ENCODE results near the gene MED13L.

The MED13L gene

DNA sequence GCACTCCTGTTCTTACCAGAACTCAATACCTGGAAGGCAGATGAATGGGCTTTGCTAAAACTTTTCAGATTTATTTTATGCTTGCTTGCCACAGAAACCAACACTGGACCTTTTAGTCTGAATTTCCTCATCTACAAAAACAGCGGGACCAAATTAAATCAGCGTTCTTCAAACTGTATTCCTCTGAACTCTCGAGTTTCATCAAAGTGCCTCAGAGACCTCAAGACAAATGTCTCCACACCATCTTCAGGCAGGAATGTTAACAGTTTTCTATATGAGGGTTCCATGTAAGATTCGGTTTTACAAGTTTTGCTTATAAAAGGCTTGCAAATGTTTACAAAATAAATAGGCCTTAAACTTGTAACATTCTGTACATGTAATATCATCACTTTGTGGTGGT, 74.6 kb downstream of the MED13L start:
- TF ChIP-seq ZNF8 (CRISPR knock-in tag; IDR thresholded peaks at IDR 0.05): no peak
- TF ChIP-seq ZC3H10 (CRISPR knock-in tag; IDR thresholded peaks at IDR 0.05): no peak
- TF ChIP-seq, protein P1, sequence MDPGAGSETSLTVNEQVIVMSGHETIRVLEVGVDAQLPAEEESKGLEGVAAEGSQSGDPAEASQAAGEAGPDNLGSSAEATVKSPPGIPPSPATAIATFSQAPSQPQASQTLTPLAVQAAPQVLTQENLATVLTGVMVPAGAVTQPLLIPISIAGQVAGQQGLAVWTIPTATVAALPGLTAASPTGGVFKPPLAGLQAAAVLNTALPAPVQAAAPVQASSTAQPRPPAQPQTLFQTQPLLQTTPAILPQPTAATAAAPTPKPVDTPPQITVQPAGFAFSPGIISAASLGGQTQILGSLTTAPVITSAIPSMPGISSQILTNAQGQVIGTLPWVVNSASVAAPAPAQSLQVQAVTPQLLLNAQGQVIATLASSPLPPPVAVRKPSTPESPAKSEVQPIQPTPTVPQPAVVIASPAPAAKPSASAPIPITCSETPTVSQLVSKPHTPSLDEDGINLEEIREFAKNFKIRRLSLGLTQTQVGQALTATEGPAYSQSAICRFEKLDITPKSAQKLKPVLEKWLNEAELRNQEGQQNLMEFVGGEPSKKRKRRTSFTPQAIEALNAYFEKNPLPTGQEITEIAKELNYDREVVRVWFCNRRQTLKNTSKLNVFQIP (CRISPR knock-in tag; IDR thresholded peaks at IDR 0.05; ENCODE audit: borderline replicate concordance, low read depth): no peak
- TF ChIP-seq, protein P2, sequence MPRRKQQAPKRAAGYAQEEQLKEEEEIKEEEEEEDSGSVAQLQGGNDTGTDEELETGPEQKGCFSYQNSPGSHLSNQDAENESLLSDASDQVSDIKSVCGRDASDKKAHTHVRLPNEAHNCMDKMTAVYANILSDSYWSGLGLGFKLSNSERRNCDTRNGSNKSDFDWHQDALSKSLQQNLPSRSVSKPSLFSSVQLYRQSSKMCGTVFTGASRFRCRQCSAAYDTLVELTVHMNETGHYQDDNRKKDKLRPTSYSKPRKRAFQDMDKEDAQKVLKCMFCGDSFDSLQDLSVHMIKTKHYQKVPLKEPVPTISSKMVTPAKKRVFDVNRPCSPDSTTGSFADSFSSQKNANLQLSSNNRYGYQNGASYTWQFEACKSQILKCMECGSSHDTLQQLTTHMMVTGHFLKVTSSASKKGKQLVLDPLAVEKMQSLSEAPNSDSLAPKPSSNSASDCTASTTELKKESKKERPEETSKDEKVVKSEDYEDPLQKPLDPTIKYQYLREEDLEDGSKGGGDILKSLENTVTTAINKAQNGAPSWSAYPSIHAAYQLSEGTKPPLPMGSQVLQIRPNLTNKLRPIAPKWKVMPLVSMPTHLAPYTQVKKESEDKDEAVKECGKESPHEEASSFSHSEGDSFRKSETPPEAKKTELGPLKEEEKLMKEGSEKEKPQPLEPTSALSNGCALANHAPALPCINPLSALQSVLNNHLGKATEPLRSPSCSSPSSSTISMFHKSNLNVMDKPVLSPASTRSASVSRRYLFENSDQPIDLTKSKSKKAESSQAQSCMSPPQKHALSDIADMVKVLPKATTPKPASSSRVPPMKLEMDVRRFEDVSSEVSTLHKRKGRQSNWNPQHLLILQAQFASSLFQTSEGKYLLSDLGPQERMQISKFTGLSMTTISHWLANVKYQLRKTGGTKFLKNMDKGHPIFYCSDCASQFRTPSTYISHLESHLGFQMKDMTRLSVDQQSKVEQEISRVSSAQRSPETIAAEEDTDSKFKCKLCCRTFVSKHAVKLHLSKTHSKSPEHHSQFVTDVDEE (CRISPR knock-in tag; IDR thresholded peaks at IDR 0.05): no peak
- TF ChIP-seq ESRRG (CRISPR knock-in tag; IDR thresholded peaks at IDR 0.05): no peak
- TF ChIP-seq ZFP30 (CRISPR knock-in tag; IDR thresholded peaks at IDR 0.05): no peak
- no peak for TF ChIP-seq ZFP3 (CRISPR knock-in tag; IDR thresholded peaks at IDR 0.05)
- ATAC-seq: peak; percentile 58

DNA sequence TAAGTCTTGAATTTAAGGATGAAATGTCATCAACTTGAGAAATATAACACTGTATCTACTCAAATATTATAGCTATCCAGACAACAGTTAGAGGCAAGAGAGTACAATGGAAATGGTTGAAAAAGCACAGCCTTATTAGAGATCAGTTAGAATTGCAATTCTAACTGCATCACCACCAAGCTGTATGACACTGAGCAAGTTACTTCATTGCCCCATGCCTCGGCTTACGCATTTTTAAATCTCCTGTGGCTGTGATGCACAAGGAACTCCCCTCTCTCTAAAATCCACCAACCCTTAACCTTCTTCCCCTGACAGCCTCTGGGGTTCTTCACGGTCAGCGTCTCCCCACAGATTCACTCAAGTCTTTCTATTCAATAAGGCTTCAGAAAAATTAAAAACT, 75.1 kb downstream of the MED13L start:
- TF ChIP-seq, protein P1 (CRISPR knock-in tag; IDR thresholded peaks at IDR 0.05; ENCODE audit: borderline replicate concordance, low read depth): no peak
- TF ChIP-seq ISL1 (CRISPR knock-in tag; IDR thresholded peaks at IDR 0.05) (no peak), ZNF8 (CRISPR knock-in tag; IDR thresholded peaks at IDR 0.05) (no peak), PPARA (CRISPR knock-in tag; IDR thresholded peaks at IDR 0.05; ENCODE audit: borderline replicate concordance) (no peak), ZNF565 (CRISPR knock-in tag; conservative IDR thresholded peaks at IDR 0.05; ENCODE audit: low read depth) (no peak), RARB (CRISPR knock-in tag; IDR thresholded peaks at IDR 0.05) (no peak), SNAI2 (CRISPR knock-in tag; IDR thresholded peaks at IDR 0.05) (no peak), ARNTL (CRISPR knock-in tag; IDR thresholded peaks at IDR 0.05; ENCODE audit: borderline replicate concordance, low read depth) (no peak), TCF4 (CRISPR knock-in tag; IDR thresholded peaks at IDR 0.05; ENCODE audit: borderline replicate concordance) (no peak)
- TF ChIP-seq, protein P3, sequence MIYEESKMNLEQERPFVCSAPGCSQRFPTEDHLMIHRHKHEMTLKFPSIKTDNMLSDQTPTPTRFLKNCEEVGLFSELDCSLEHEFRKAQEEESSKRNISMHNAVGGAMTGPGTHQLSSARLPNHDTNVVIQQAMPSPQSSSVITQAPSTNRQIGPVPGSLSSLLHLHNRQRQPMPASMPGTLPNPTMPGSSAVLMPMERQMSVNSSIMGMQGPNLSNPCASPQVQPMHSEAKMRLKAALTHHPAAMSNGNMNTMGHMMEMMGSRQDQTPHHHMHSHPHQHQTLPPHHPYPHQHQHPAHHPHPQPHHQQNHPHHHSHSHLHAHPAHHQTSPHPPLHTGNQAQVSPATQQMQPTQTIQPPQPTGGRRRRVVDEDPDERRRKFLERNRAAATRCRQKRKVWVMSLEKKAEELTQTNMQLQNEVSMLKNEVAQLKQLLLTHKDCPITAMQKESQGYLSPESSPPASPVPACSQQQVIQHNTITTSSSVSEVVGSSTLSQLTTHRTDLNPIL (CRISPR knock-in tag; IDR thresholded peaks at IDR 0.05; ENCODE audit: low read depth): no peak
- peak; percentile 56 for ATAC-seq

DNA sequence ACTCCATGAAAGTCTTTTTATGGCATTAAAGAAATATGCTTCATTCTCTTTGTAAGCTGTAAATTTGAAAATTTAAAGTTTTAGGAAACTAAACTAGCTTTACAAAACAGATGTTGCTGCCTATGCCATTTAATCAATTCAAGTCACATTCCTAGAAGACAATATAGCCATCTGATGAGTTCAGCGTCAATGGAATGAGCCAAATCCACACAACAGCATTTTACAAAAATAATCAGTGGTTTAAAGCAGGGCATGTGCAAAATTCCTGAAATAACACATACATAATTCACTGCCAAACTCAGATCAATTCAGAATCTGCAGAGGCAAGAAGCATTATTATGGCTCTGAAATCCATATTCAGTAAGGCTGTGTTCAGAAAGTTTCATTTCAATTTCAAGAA, 75.6 kb downstream of the MED13L start:
- peak; percentile 39 for ATAC-seq
- TF ChIP-seq RARB (CRISPR knock-in tag; IDR thresholded peaks at IDR 0.05): no peak
- no peak for TF ChIP-seq ZNF8 (CRISPR knock-in tag; IDR thresholded peaks at IDR 0.05)
- TF ChIP-seq ZNF70 (CRISPR knock-in tag; IDR thresholded peaks at IDR 0.05): no peak
- TF ChIP-seq, protein P2 (CRISPR knock-in tag; IDR thresholded peaks at IDR 0.05): no peak
- TF ChIP-seq, protein P3 (CRISPR knock-in tag; IDR thresholded peaks at IDR 0.05; ENCODE audit: low read depth): no peak
- no peak for TF ChIP-seq TCF4 (CRISPR knock-in tag; IDR thresholded peaks at IDR 0.05; ENCODE audit: borderline replicate concordance)
- TF ChIP-seq ZNF565 (CRISPR knock-in tag; conservative IDR thresholded peaks at IDR 0.05; ENCODE audit: low read depth): no peak
